H9 (cell line): ENCODE data around the gene RAB17. TPM values are rescaled to one million over a fixed set of nuclear protein-coding genes. Genes with fewer than 3 reads are reported as not detected.

Experiments used
- DNase-seq: peaks from one replicate; pipeline ENCODE4 v3.0.0-alpha.2; 2017
- H2AFZ ChIP-seq: one replicate; pipeline ENCODE4 v1.6.1; 2013; ENCODE audit warnings: mild to moderate bottlenecking, low read length, control low read depth, moderate library complexity
- H2AK5ac ChIP-seq: 2 replicates; pipeline ENCODE4 v1.6.1; 2013; ENCODE audit warnings: low read length, control low read depth, mixed read lengths; ENCODE audit not compliant: insufficient read length
- H2BK120ac ChIP-seq: one replicate; pipeline ENCODE4 v1.6.1; 2013; ENCODE audit warnings: low read depth, mild to moderate bottlenecking, low read length, control low read depth, inconsistent platforms; ENCODE audit not compliant: poor library complexity, severe bottlenecking
- H2BK12ac ChIP-seq: 2 replicates; pipeline ENCODE4 v1.6.1; 2013; ENCODE audit warnings: low read length, control low read depth, mixed read lengths, low read depth; ENCODE audit not compliant: insufficient read length
- H2BK15ac ChIP-seq: 2 replicates; pipeline ENCODE4 v1.6.1; 2013; ENCODE audit warnings: low read depth, low read length, control low read depth
- H2BK20ac ChIP-seq: one replicate; pipeline ENCODE4 v1.6.1; 2013; ENCODE audit warnings: low read depth, mild to moderate bottlenecking, low read length, control low read depth, inconsistent platforms; ENCODE audit not compliant: poor library complexity, severe bottlenecking
- H2BK5ac ChIP-seq: 2 replicates; pipeline ENCODE4 v1.6.1; 2013; ENCODE audit warnings: low read length, control low read depth, mixed read lengths; ENCODE audit not compliant: insufficient read length
- H3K14ac ChIP-seq: 2 replicates; pipeline ENCODE4 v1.6.1; 2013; ENCODE audit warnings: low read length, control low read depth; ENCODE audit not compliant: insufficient read depth
- H3K18ac ChIP-seq: 2 replicates; pipeline ENCODE4 v1.6.1; 2013; ENCODE audit warnings: low read depth, mild to moderate bottlenecking, mixed read lengths, low read length, control low read depth; ENCODE audit not compliant: insufficient read length
- H3K23ac ChIP-seq: 2 replicates; pipeline ENCODE4 v1.6.1; 2013; ENCODE audit warnings: low read length, control low read depth, mixed read lengths, low read depth; ENCODE audit not compliant: insufficient read length
- H3K23me2 ChIP-seq: 2 replicates; pipeline ENCODE4 v1.6.1; 2013; ENCODE audit warnings: low read depth, mild to moderate bottlenecking, mixed read lengths, low read length, control low read depth; ENCODE audit not compliant: insufficient read length, poor library complexity, severe bottlenecking
- H3K27ac ChIP-seq: 2 replicates; pipeline ENCODE4 v1.5.1; 2013; ENCODE audit warnings: low read length, control low read depth, mixed read lengths, low read depth; ENCODE audit not compliant: insufficient read length
- H3K27me3 ChIP-seq: 2 replicates; pipeline ENCODE4 v1.6.1; 2013; ENCODE audit warnings: low read length, control low read depth, inconsistent platforms; ENCODE audit not compliant: insufficient read depth
- H3K4ac ChIP-seq: 2 replicates; pipeline ENCODE4 v1.6.1; 2013; ENCODE audit warnings: low read depth, mild to moderate bottlenecking, control low read depth, inconsistent platforms, low read length, moderate library complexity
- H3K4me1 ChIP-seq: 2 replicates; pipeline ENCODE4 v1.6.1; 2013; ENCODE audit warnings: low read length, control low read depth, inconsistent platforms; ENCODE audit not compliant: insufficient read depth
- H3K4me2 ChIP-seq: 2 replicates; pipeline ENCODE4 v1.6.1; 2013; ENCODE audit warnings: low read length, control low read depth, mixed read lengths; ENCODE audit not compliant: insufficient read length, insufficient read depth
- H3K56ac ChIP-seq: 2 replicates; pipeline ENCODE4 v1.6.1; 2013; ENCODE audit warnings: low read depth, mild to moderate bottlenecking, mixed read lengths, low read length, control low read depth; ENCODE audit not compliant: insufficient read length
- H3K79me1 ChIP-seq: 2 replicates; pipeline ENCODE4 v1.6.1; 2013; ENCODE audit warnings: low read depth, mild to moderate bottlenecking, moderate library complexity, low read length, control low read depth, inconsistent platforms; ENCODE audit not compliant: insufficient read depth, poor library complexity, severe bottlenecking
- H3K79me2 ChIP-seq: 2 replicates; pipeline ENCODE4 v1.6.1; 2013; ENCODE audit warnings: low read length, control low read depth, inconsistent platforms; ENCODE audit not compliant: insufficient read depth
- H3K9ac ChIP-seq: 2 replicates; pipeline ENCODE4 v1.6.1; 2013; ENCODE audit warnings: low read length, control low read depth, mixed read lengths; ENCODE audit not compliant: insufficient read length; ENCODE audit errors: extremely low read depth
- H3K9me3 ChIP-seq: one replicate; pipeline ENCODE4 v1.6.1; 2013; ENCODE audit warnings: low read depth, low read length, inconsistent platforms; ENCODE audit not compliant: control insufficient read depth
- H3T11ph ChIP-seq: one replicate; pipeline ENCODE4 v1.6.1; 2013; ENCODE audit warnings: mild to moderate bottlenecking, low read length, control low read depth, inconsistent platforms
- H4K20me1 ChIP-seq: one replicate; pipeline ENCODE4 v1.6.1; 2013; ENCODE audit not compliant: control insufficient read depth, insufficient read length, insufficient read depth
- H4K5ac ChIP-seq: 2 replicates; pipeline ENCODE4 v1.6.1; 2013; ENCODE audit warnings: low read depth, mild to moderate bottlenecking, mixed read lengths, low read length, control low read depth; ENCODE audit not compliant: insufficient read length
- H4K8ac ChIP-seq: replicated peaks from 2 replicates; pipeline ENCODE4 v1.6.1; 2013; ENCODE audit warnings: low read length, control low read depth, mixed read lengths, low read depth; ENCODE audit not compliant: insufficient read length
- H4K91ac ChIP-seq: 2 replicates; pipeline ENCODE4 v1.6.1; 2013; ENCODE audit warnings: low read depth, mild to moderate bottlenecking, moderate library complexity, mixed read lengths, low read length, control low read depth; ENCODE audit not compliant: insufficient read length
- H3K27ac Mint-ChIP-seq, 3 experiments: 2 replicates in 2 of 3; 3 replicates in 1 of 3; pipeline ENCODE4 v1.8.0; 2020 to 2021; ENCODE audit warnings: mixed read lengths in 3 of 3, mild to moderate bottlenecking in 1 of 3, moderate library complexity in 1 of 3
- H3K27me3 Mint-ChIP-seq: 2 replicates; pipeline ENCODE4 v1.8.0; 2021; ENCODE audit warnings: low read depth, mild to moderate bottlenecking, moderate library complexity, mixed read lengths
- H3K36me3 Mint-ChIP-seq, 3 experiments: 2 replicates in 2 of 3; 3 replicates in 1 of 3; pipeline ENCODE4 v1.8.0; 2020 to 2021; ENCODE audit warnings: low read depth in 3 of 3, mixed read lengths in 3 of 3; ENCODE audit not compliant: insufficient read depth in 1 of 3
- H3K4me1 Mint-ChIP-seq, 2 experiments: 2 replicates each; pipeline ENCODE4 v1.8.0; 2020; ENCODE audit warnings: mixed read lengths in 2 of 2
- H3K4me3 Mint-ChIP-seq, 2 experiments: 2 replicates in 1 of 2; 3 replicates in 1 of 2; pipeline ENCODE4 v1.8.0; 2020 to 2021; ENCODE audit warnings: mild to moderate bottlenecking in 2 of 2, mixed read lengths in 2 of 2, moderate library complexity in 1 of 2
- H3K9me3 Mint-ChIP-seq, 2 experiments: 2 replicates in 1 of 2; 3 replicates in 1 of 2; pipeline ENCODE4 v1.8.0; 2020; ENCODE audit warnings: mild to moderate bottlenecking in 2 of 2, mixed read lengths in 2 of 2, moderate library complexity in 1 of 2
- WGBS: extraction: QIAGEN DNeasy Blood & Tissue Kit; methylation state at CpG from one replicate; pipeline ENCODE4 v1.1.7; 2013; ENCODE audit warnings: missing lambda C conversion rate, low lambda C conversion rate, mixed read lengths; ENCODE audit not compliant: insufficient read length; ENCODE audit errors: extremely low coverage; 5-methylcytosine and 5-hydroxymethylcytosine counted together
- total RNA-seq: library from RNA; stranded (reverse); gene quantifications from 2 replicates; pipeline ENCODE4 v1.2.1, GENCODE V29; 2021
- TF ChIP-seq, protein P1 (sequence below): fragments of 200-600 bp; sonication (generic); conservative IDR thresholded peaks from 3 replicates; pipeline ENCODE4 v1.8.0; 2021; ENCODE audit warnings: antibody characterized with exemption, mild to moderate bottlenecking

The RAB17 gene
- total RNA-seq, 1 experiment from 2014 or later, result 31.9 TPM

DNA sequence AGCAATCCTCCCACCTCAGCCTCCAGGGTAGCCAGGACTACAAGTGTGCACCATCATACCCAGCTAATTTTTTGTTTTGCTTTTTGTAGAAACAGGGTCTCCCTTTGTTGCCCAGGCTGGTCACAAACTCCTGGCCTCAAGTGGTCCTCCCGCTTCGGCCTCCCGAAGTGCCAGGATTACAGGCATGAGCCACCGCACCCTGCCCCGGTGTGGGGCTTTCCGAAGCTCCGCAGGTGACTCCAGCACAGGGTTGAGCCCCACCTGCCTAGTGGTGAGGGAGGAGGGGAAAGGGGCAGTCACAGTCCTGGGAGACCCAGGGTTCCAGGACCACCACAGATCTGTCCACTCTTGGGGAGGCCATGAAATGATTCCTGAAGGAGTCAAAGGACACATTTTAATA, 19.0 kb downstream of the RAB17 start:
- no peaks in the 10 kb centered on the region for H3K9me3 ChIP-seq
- H4K20me1 ChIP-seq, result no peaks in the 10 kb centered on the region
- no peaks in the 10 kb centered on the region for H3K23me2 ChIP-seq
- no peak overlapping the region for H2BK120ac ChIP-seq
- no peak overlapping the region for H4K8ac ChIP-seq
- no peak overlapping the region for H4K91ac ChIP-seq
- H2AK5ac ChIP-seq, result no peak overlapping the region
- H3K79me2 ChIP-seq, result no peaks in the 10 kb centered on the region
- no peak overlapping the region for H4K5ac ChIP-seq
- no peak overlapping the region for H3K27ac ChIP-seq
- H2AFZ ChIP-seq, result no peak overlapping the region
- TF ChIP-seq, protein P1, sequence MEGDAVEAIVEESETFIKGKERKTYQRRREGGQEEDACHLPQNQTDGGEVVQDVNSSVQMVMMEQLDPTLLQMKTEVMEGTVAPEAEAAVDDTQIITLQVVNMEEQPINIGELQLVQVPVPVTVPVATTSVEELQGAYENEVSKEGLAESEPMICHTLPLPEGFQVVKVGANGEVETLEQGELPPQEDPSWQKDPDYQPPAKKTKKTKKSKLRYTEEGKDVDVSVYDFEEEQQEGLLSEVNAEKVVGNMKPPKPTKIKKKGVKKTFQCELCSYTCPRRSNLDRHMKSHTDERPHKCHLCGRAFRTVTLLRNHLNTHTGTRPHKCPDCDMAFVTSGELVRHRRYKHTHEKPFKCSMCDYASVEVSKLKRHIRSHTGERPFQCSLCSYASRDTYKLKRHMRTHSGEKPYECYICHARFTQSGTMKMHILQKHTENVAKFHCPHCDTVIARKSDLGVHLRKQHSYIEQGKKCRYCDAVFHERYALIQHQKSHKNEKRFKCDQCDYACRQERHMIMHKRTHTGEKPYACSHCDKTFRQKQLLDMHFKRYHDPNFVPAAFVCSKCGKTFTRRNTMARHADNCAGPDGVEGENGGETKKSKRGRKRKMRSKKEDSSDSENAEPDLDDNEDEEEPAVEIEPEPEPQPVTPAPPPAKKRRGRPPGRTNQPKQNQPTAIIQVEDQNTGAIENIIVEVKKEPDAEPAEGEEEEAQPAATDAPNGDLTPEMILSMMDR, result no peak
- H3K27me3 Mint-ChIP-seq, result no peaks in the 10 kb centered on the region; the same call in 1 of the 2 replicates
- H3K4me2 ChIP-seq, result no peak overlapping the region
- H3K14ac ChIP-seq, result no peak overlapping the region
- H3K27me3 ChIP-seq, result no peaks in the 10 kb centered on the region
- WGBS, result no CpG with 5 or more reads among the region's 7 CpGs
- no peak for DNase-seq
- H2BK20ac ChIP-seq, result no peak overlapping the region
- H3K4me1 ChIP-seq, result 0 out of 2 replicates have a peak, but pooled peaks cover 3% of the 10 kb centered on the region
- no peak overlapping the region for H2BK15ac ChIP-seq
- peaks cover 13 to 14% of the 10 kb centered on the region in 2 experiments for H3K4me1 Mint-ChIP-seq
- no peak overlapping the region for H2BK12ac ChIP-seq
- no peaks in the 10 kb centered on the region for H3K79me1 ChIP-seq
- no peak overlapping the region for H3K4ac ChIP-seq
- H3K9me3 Mint-ChIP-seq, result no peaks in the 10 kb centered on the region
- H3K27ac Mint-ChIP-seq, result peak overlapping the region in 1 of 3 experiments; percentile 30; a peak in 1 of 7 replicates
- no peak overlapping the region for H3K4me3 Mint-ChIP-seq
- no peak overlapping the region for H3T11ph ChIP-seq
- peaks cover 0 to 20% (median 0%) of the 10 kb centered on the region in 3 experiments; a peak in 3 of 7 replicates for H3K36me3 Mint-ChIP-seq
- H3K9ac ChIP-seq, result no peak overlapping the region
- no peak overlapping the region for H3K23ac ChIP-seq
- no peak overlapping the region for H2BK5ac ChIP-seq
- H3K18ac ChIP-seq, result no peak overlapping the region
- no peak overlapping the region for H3K56ac ChIP-seq
